ENCODE results near the gene ZFYVE26. TPM values are rescaled to one million over a fixed set of nuclear protein-coding genes. Genes with fewer than 3 reads are reported as not detected.

ZFYVE26 gene
- total RNA-seq, 1 experiment from 2014 or later, result 23.2 TPM

DNA sequence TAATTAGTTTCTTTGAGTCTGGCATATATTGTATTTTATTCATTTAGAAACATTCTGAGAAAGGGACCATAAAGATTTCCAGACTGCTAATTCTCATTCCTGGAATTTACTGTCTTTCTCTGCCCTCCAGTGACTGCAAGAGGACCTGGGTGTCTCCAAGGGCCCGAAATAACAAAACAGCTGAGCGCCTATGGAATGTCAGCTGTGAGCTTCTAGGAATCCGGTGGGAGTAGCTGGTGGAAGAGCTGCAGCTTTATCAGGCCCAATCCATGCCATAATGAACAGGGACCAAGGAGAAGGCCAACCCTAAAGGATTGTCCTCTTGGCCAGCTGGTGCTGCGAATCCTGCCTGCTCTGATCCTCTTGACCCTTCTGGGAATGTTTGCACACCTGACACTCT, 82.8 kb downstream of the ZFYVE26 start:
- Mint-ChIP-seq H3K4me3 (ENCODE audit: unreplicated experiment) (no peak overlapping the region), H3K27me3 (ENCODE audit: insufficient read depth, unreplicated experiment) (no peaks in the 10 kb centered on the region), H3K9me3 (ENCODE audit: unreplicated experiment) (no peaks in the 10 kb centered on the region), H3K36me3 (ENCODE audit: insufficient read depth, unreplicated experiment) (no peaks in the 10 kb centered on the region), H3K4me1 (ENCODE audit: low read depth, unreplicated experiment) (peaks cover 15% of the 10 kb centered on the region), H3K27ac (ENCODE audit: unreplicated experiment) (no peak overlapping the region)
- Histone ChIP-seq H3K36me3 (ENCODE audit: control insufficient read depth, insufficient read depth, low read length) (no peaks in the 10 kb centered on the region), H3K4me1 (peaks cover 9% of the 10 kb centered on the region), H3K27me3 (replicated peaks; ENCODE audit: control insufficient read depth, insufficient read depth, low read length) (no peaks in the 10 kb centered on the region), H3K9me3 (no peaks in the 10 kb centered on the region), H3K4me3 (ENCODE audit: low read depth, low read length) (no peak overlapping the region)
- no peak for DNase-seq
- BruUV-seq (replicated peaks), result no TSS peak
- intact Hi-C loops (cut with micrococcal nuclease; ENCODE audit: unreplicated experiment), result no loop called here
- TF ChIP-seq CTCF (IDR thresholded peaks at IDR 0.05; ENCODE audit: insufficient read depth in 1 of 2, low read depth in 1 of 2, low read length in 1 of 2, severe bottlenecking in 1 of 2, unreplicated experiment in 1 of 2), result no peak
- ChIA-PET POLR2A (interaction anchor here (0.7 kb wide), 1 partner anchor 38 kb away, joined by 3 read pairs; the partner anchor contains the start of gene RDH11), CTCF (no interaction called here)

DNA sequence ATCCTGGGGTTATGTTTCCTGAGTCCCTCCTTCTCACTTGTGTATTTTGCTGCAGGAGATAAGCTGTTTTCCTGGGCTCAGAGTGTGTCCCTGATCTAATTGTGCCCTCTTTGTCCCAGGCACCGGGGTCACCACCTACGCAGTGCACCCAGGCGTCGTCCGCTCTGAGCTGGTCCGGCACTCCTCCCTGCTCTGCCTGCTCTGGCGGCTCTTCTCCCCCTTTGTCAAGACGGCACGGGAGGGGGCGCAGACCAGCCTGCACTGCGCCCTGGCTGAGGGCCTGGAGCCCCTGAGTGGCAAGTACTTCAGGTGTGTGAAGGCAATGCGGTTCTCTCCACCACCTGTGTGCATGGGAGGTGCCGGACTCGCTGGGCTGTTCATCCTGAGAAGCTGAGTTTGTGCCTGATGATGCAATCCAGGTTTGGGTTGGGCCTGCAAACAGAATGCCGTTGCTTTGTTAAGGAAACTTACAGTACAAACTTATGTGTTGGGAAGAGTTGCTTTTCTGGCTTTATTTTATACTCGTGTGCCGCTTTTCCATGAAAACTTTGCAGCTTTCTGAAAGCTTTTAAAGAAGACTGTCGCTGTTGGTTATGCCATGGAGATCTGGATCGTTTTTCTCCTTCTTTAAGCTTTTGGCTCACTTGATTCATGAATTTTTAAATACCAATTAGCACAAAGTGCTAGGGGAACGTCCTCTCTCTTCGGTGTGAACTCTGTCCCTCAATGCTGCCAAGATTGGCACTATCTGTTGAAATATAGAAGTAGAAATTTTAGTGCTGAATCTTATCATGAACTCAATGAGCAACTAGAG, 87.1 kb downstream of the ZFYVE26 start:
- BruUV-seq (replicated peaks), result no TSS peak
- DNase-seq, result peak in 1 of 2 experiments; percentile 21

GRCh38 chr14:67728258-67728657, 88.1 kb downstream of the ZFYVE26 start:
- Histone ChIP-seq H3K9me3 (no peaks in the 10 kb centered on the region), H3K36me3 (ENCODE audit: control insufficient read depth, insufficient read depth, low read length) (no peaks in the 10 kb centered on the region; the same call in 1 of the 2 replicates), H3K4me3 (ENCODE audit: low read depth, low read length) (no peak overlapping the region), H3K4me1 (no peaks in the 10 kb centered on the region), H3K27me3 (replicated peaks; ENCODE audit: control insufficient read depth, insufficient read depth, low read length) (no peaks in the 10 kb centered on the region; the same call in 1 of the 2 replicates)
- Mint-ChIP-seq H3K36me3 (ENCODE audit: insufficient read depth, unreplicated experiment) (no peaks in the 10 kb centered on the region), H3K4me1 (ENCODE audit: low read depth, unreplicated experiment) (no peaks in the 10 kb centered on the region), H3K27ac (ENCODE audit: unreplicated experiment) (no peak overlapping the region), H3K9me3 (ENCODE audit: unreplicated experiment) (no peaks in the 10 kb centered on the region), H3K4me3 (ENCODE audit: unreplicated experiment) (no peak overlapping the region), H3K27me3 (ENCODE audit: insufficient read depth, unreplicated experiment) (no peaks in the 10 kb centered on the region)
- no peak for DNase-seq
- BruUV-seq (replicated peaks), result no TSS peak
- TF ChIP-seq CTCF (IDR thresholded peaks at IDR 0.05; ENCODE audit: insufficient read depth in 1 of 2, low read depth in 1 of 2, low read length in 1 of 2, severe bottlenecking in 1 of 2, unreplicated experiment in 1 of 2), result no peak
- ChIA-PET CTCF (no interaction called here), POLR2A (no interaction called here)
- intact Hi-C loops (cut with micrococcal nuclease; ENCODE audit: unreplicated experiment), result no loop called here

More for the DNA sequence above, 87.1 kb downstream of the ZFYVE26 start:
- Histone ChIP-seq H3K27me3 (replicated peaks; ENCODE audit: control insufficient read depth, insufficient read depth, low read length) (no peaks in the 10 kb centered on the region; the same call in 1 of the 2 replicates), H3K9me3 (no peaks in the 10 kb centered on the region), H3K36me3 (ENCODE audit: control insufficient read depth, insufficient read depth, low read length) (no peaks in the 10 kb centered on the region; the same call in 1 of the 2 replicates), H3K4me3 (ENCODE audit: low read depth, low read length) (no peak overlapping the region), H3K4me1 (no peaks in the 10 kb centered on the region)
- H3K27me3 Mint-ChIP-seq (ENCODE audit: insufficient read depth, unreplicated experiment), result no peaks in the 10 kb centered on the region
- H3K9me3 Mint-ChIP-seq (ENCODE audit: unreplicated experiment), result no peaks in the 10 kb centered on the region
- ChIA-PET CTCF (no interaction called here), POLR2A (no interaction called here)
- TF ChIP-seq CTCF (IDR thresholded peaks at IDR 0.05; ENCODE audit: insufficient read depth in 1 of 2, low read depth in 1 of 2, low read length in 1 of 2, severe bottlenecking in 1 of 2, unreplicated experiment in 1 of 2), result no peak
- H3K36me3 Mint-ChIP-seq (ENCODE audit: insufficient read depth, unreplicated experiment), result no peaks in the 10 kb centered on the region
- H3K4me3 Mint-ChIP-seq (ENCODE audit: unreplicated experiment), result no peak overlapping the region
- intact Hi-C loops (cut with micrococcal nuclease; ENCODE audit: unreplicated experiment), result no loop called here
- no peaks in the 10 kb centered on the region for H3K4me1 Mint-ChIP-seq (ENCODE audit: low read depth, unreplicated experiment)
- H3K27ac Mint-ChIP-seq (ENCODE audit: unreplicated experiment), result no peak overlapping the region

Data from Caco-2 (cell line).